Uterus (tissue), 4 donors: ENCODE results near the gene ATP2C2. TPM values are rescaled to one million over a fixed set of nuclear protein-coding genes. Genes with fewer than 3 reads are reported as not detected.

Experiments used
- DNase-seq, 2 donors: peaks; one replicate each; pipeline ENCODE4 v3.0.0-alpha.2; 2019 to 2020
- H3K27ac ChIP-seq, 2 donors: fragments of 200-600 bp; sonication (generic); 1 replicate in 1 of 2; 2 replicates in 1 of 2; pipeline ENCODE4 v1.5.1; 2016 to 2018
- H3K27me3 ChIP-seq, 2 donors: fragments of 200-600 bp; sonication (generic); one replicate each; pipeline ENCODE4 v1.5.1; 2018 to 2019; ENCODE audit warnings: control low read depth in 1 of 2
- H3K36me3 ChIP-seq, 2 donors: fragments of 200-600 bp; sonication (generic); one replicate each; pipeline ENCODE4 v1.5.1; 2019; ENCODE audit warnings: control low read depth in 1 of 2
- H3K4me1 ChIP-seq, 2 donors: fragments of 200-600 bp; sonication (generic); one replicate each; pipeline ENCODE4 v1.5.1; 2018 to 2019; ENCODE audit warnings: control low read depth in 1 of 2
- H3K4me3 ChIP-seq, 2 donors: fragments of 200-600 bp; sonication (generic); 1 replicate in 1 of 2; 2 replicates in 1 of 2; pipeline ENCODE4 v1.5.1; 2018 to 2019; ENCODE audit warnings: mild to moderate bottlenecking in 1 of 2
- H3K9me3 ChIP-seq, 2 donors: fragments of 200-600 bp; sonication (generic); one replicate each; pipeline ENCODE4 v1.5.1; 2019; ENCODE audit warnings: control low read depth in 1 of 2
- CTCF ChIP-seq, 4 experiments: fragments of 200-600 bp in 2 of 4; fragments of 450-650 bp in 2 of 4; sonication (generic) in 2 of 4; IDR thresholded peaks; one replicate each; pipeline ENCODE4 v1.5.1; 2016 to 2019; ENCODE audit warnings: antibody characterized with exemption in 4 of 4, mild to moderate bottlenecking in 2 of 4, moderate library complexity in 1 of 4
- POLR2A ChIP-seq, 2 donors: fragments of 450-650 bp; IDR thresholded peaks; one replicate each; pipeline ENCODE4 v1.6.1; 2016; ENCODE audit warnings: antibody characterized with exemption in 2 of 2, mild to moderate bottlenecking in 1 of 2, moderate library complexity in 1 of 2
- intact Hi-C: fragments of 100-400 bp; cut with DNase I; formaldehyde crosslinking; loops from one replicate; pipeline ENCODE4 v1.15.1; 2023; ENCODE audit warnings: low total_unique reads
- total RNA-seq, 4 donors: library from RNA; depleted of rRNA in 3 of 4; stranded (reverse); fragments of >200 nt in 3 of 4; gene quantifications; one replicate each; pipeline versions ENCODE4 v1.1.0 to v1.2.4, GENCODE V29; 2014 to 2023
- donor health status: DM: yes; HTN: yes; CAD: no.

The ATP2C2 gene
- total RNA-seq, 4 donors from 2014 or later, result 0.51 to 1.8 (median 0.84) TPM

GRCh38 chr16:84477661-84478060 is 109.3 kb downstream of the ATP2C2 start:
- no peaks in the 10 kb centered on the region for H3K36me3 ChIP-seq

GRCh38 chr16:84478172-84478947 is 110.0 kb downstream of the ATP2C2 start:
- Histone ChIP-seq H3K9me3 (no peaks in the 10 kb centered on the region), H3K4me1 (no peaks in the 10 kb centered on the region), H3K36me3 (no peaks in the 10 kb centered on the region), H3K4me3 (no peak overlapping the region), H3K27ac (peak overlapping the region in 1 of 2 donors; percentile 46), H3K27me3 (no peaks in the 10 kb centered on the region)
- intact Hi-C loops, result no loop called here
- TF ChIP-seq CTCF (IDR thresholded peaks at IDR 0.05) (no peak), POLR2A (IDR thresholded peaks at IDR 0.05) (no peak)
- DNase-seq, result no peak

More at GRCh38 chr16:84477661-84478060, 109.3 kb downstream of the ATP2C2 start:
- no peaks in the 10 kb centered on the region for H3K4me1 ChIP-seq
- TF ChIP-seq CTCF (IDR thresholded peaks at IDR 0.05), result no peak
- no peak for TF ChIP-seq POLR2A (IDR thresholded peaks at IDR 0.05)
- DNase-seq, result no peak
- no peaks in the 10 kb centered on the region for H3K27me3 ChIP-seq
- intact Hi-C loops, result no loop called here
- H3K4me3 ChIP-seq, result no peak overlapping the region
- no peak overlapping the region for H3K27ac ChIP-seq
- H3K9me3 ChIP-seq, result no peaks in the 10 kb centered on the region

DNA sequence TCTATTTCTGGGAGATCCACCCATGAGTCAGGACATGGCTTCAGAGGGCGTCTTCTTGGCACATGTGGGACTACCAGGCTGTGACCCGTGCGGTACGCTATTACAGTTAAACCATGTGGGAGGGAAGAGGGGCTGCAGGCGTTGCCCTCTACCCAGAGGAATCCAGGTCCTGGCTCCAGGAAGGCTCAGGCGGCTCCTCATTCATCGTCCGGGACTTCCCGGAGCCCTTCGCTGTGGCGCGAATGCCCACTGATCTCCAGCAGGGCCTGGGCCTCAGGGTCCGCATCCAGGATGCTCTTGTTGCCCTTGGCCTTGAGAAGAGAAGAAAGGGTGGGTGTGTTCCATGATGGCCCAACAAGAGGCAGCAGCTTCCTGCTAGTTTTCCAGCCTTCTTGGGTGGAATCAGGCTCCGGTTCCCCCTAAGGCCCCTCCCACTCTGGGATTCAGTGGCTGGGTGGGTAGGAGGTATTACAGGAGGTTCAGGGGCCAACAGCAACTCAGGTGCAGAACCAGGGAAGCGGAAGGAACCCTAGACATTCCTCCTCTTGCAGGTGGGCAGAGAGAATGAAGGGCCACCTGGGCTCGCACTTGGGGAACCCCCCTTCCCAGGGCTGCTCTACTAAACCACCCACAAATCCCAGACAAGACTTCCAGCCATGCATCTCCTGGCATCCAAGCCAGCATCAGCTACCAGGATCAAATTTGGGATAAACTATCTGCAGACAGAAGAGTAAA is 111.5 kb downstream of the ATP2C2 start:
- Histone ChIP-seq H3K4me3 (no peak overlapping the region), H3K36me3 (no peaks in the 10 kb centered on the region), H3K27me3 (no peaks in the 10 kb centered on the region), H3K27ac (no peak overlapping the region), H3K9me3 (no peaks in the 10 kb centered on the region), H3K4me1 (no peaks in the 10 kb centered on the region)
- no peak for DNase-seq
- TF ChIP-seq CTCF (IDR thresholded peaks at IDR 0.05) (no peak), POLR2A (IDR thresholded peaks at IDR 0.05) (no peak)
- intact Hi-C loops, result no loop called here

- Histone ChIP-seq H3K27ac (no peak overlapping the region), H3K27me3 (no peaks in the 10 kb centered on the region), H3K9me3 (no peaks in the 10 kb centered on the region), H3K4me3 (no peak overlapping the region), H3K36me3 (no peaks in the 10 kb centered on the region), H3K4me1 (no peaks in the 10 kb centered on the region)
- intact Hi-C loops, result no loop called here
- no peak for DNase-seq
- TF ChIP-seq POLR2A (IDR thresholded peaks at IDR 0.05) (no peak), CTCF (IDR thresholded peaks at IDR 0.05) (no peak)
Measured at GRCh38 chr16:84481051-84481735, 112.9 kb downstream of the ATP2C2 start.
